Right lung (tissue), 5 donors: Measurements from ENCODE around the gene ADGRE1. TPM values are rescaled to one million over a fixed set of nuclear protein-coding genes. Genes with fewer than 3 reads are reported as not detected.

Experiments used
- DNase-seq, 2 donors: peaks; one replicate each; pipeline ENCODE4 v3.0.0-alpha.2; 2013
- polyA plus RNA-seq, 5 donors: library from polyadenylated mRNA; unstranded; fragments of 120-200 nt; gene quantifications; one replicate each; pipeline versions ENCODE4 v1.2.1 to v1.2.3, GENCODE V29; 2013; ENCODE audit warnings: inconsistent platforms in 1 of 5, low replicate concordance in 1 of 5; ENCODE audit not compliant: insufficient read length in 5 of 5, insufficient read depth in 1 of 5

Gene ADGRE1
- polyA plus RNA-seq, 5 donors: 0.12 to 0.42 (median 0.21) TPM

DNA sequence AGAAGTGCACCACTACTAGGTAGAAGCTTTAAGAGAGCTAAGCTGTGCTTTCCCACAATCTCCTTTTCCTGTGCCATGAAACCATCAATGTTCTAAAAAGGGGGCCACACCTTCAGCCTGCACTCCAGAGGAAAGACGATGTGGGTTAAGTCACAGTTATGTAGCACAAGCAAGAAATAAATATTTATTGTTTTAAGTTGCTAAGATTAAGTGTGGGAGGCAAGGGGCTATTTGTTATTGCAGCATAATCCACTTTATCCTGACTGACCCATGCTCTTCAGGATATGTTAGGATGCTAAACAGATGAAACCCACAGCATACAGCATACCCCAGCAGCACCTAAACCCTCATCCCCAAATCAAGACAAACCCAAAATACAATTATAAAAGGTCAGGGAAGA, 69.2 kb downstream of the ADGRE1 start:
- no peak for DNase-seq

DNA sequence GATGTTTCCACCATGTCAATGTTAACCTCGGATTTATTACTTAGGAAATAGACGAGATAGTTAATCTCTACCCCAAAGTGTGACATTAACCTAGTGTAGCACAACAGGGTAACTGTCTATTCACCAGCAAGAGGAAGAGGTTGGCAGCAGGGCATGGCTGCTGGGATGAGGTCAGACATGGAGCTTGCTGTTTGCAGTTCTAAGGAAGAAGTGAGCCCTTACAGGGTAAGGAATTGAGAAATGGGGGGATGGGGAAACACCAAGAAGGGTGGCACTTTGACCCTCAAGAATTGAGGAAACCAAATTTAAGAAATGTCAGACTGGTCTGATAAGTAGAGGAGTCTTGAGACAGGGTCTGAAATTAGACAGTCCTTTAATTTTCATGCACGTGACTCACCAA, 71.4 kb downstream of the ADGRE1 start:
- DNase-seq: no peak

DNA sequence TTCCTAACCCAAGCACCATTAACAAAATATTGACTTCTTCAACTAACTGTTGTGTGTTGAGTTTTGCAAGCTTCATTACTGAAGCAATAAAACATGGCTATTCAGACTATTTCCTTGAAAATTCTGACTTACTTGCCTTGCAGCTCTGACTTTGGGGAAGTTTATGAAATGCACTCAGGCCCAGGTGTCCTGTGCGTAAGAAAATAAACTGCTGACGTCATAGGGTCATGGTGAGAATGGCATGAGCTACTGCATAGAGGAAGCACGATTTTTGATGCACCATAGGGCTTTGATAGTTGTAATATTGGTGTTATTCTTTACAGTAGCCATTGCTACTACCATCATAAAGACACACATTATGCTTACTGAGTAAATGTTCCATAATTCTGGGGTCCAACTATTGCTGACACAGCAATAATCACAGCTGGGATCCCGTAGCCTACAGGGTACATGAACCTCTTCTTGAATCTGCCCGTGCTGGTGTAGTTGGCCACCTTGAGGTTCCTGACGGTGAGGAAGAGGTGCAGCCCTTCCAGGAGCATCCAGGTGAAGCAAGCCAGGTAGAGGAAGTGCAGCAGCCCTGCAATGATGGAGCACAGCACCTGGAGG, 76.0 kb downstream of the ADGRE1 start:
- DNase-seq: no peak

DNA sequence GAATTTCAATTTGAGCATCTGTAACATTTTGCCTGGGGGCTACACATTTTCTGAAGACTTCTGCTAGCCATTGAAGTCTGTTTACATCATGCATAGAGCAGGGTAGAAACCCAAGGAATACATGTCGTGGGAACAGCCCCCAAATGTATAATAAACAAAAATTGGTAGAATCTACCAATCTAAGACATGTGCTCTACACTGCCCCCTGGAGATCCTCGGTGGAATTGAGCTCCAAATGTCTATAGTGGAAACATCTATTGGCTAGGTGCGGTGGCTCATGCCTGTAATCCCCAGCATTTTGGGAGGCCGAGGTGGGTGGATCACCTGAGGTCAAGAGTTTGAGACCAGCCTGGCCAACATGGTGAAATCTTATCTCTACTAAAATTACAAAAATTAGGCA, 76.6 kb downstream of the ADGRE1 start:
- no peak for DNase-seq

DNA sequence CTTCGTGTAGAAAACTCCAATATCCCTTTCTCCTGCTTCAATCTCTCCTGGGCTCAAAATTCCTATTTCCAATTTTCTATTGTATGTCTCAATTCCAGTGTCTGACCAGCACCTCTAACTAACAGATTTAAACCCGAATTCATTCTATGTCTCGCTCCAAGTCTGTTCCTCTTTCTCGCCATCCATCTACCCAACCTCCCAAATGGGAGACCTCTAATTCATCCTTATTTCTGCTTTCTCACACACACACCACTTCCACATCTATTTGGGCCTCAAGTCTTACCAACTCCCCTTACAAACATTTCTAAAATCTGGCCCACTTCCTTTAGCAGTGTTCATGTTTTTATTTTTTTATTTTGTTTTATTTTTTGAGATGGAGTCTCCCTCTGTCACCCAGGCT, 80.6 kb downstream of the ADGRE1 start:
- DNase-seq: no peak

- DNase-seq: no peak
Observed at GRCh38 chr19:6969490-6969889, 82.1 kb downstream of the ADGRE1 start.

GRCh38 chr19:6970021-6970420, 82.6 kb downstream of the ADGRE1 start:
- no peak for DNase-seq

- no peak for DNase-seq
Observed at GRCh38 chr19:6970443-6970842, 83.1 kb downstream of the ADGRE1 start.

DNA sequence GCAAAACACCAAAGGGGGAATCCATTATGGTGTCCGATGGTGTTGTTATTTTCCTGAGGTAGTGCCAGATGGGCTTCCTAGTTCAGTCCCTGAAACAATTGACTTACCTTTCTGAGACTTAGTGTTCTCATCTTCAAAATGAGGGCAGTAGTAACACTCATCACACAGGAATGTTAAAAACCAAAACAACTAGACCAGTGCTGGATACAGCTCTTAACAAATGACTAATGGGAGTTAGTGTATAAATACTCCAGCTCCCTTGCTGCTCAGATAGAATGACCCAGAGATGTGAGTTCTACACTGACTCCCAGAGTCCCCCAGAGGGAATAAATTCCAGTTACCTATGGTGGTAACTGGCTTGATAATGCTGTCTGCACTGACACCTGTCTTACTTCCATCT, 84.0 kb downstream of the ADGRE1 start:
- DNase-seq: no peak

- DNase-seq: no peak
Observed at GRCh38 chr19:6976197-6976596, 88.8 kb downstream of the ADGRE1 start.

- DNase-seq: no peak
Observed at GRCh38 chr19:6979399-6979798, 92.0 kb downstream of the ADGRE1 start.

GRCh38 chr19:6983448-6983847, 96.1 kb downstream of the ADGRE1 start:
- no peak for DNase-seq

- no peak for DNase-seq
Observed at GRCh38 chr19:6987850-6988249, 100.5 kb downstream of the ADGRE1 start.

DNA sequence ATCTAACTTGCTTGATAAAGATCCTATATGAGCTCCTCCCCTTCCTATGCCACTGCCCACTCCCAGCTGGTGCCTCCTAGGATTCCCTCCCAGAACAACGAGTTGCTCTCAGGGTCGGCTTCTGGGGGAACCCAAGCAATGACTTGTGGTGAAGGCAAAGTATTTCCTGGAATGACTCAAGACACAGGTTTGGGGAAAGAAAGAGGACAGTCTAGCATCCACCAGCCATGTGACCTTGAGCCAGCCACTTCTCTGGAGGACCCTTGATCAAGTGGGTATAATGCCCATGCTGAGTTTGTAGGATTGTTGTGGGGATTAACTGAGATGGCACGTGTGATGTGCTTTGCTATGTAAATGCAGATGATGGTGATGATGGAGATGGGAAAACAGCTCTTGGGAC, 100.9 kb downstream of the ADGRE1 start:
- DNase-seq: no peak

Other genes with a start within 250 kb of the ADGRE1 start
- gene TNFSF14, start 217.4 kb upstream of the ADGRE1 start, polyA plus RNA-seq: 1 to 10 TPM in 1 of 5 donors, under 1 TPM in 4; 0.18 to 1.0 (median 0.28) TPM
- 100 to 1,000 TPM in 1 of 5 donors, 10 to 100 TPM in 4; 21.7 to 123 (median 39.6) TPM for gene C3, start 166.9 kb upstream of the ADGRE1 start, polyA plus RNA-seq
- 10 to 100 TPM; 39.3 to 92.3 (median 63.7) TPM for gene GPR108, start 150.0 kb upstream of the ADGRE1 start, polyA plus RNA-seq
- gene TRIP10, start 147.9 kb upstream of the ADGRE1 start, polyA plus RNA-seq: 100 to 1,000 TPM in 2 of 5 donors, 10 to 100 TPM in 3; 90.7 to 113 (median 98.9) TPM
- gene SH2D3A, start 120.1 kb upstream of the ADGRE1 start, polyA plus RNA-seq: 1 to 10 TPM; 5.9 to 9.2 (median 7.9) TPM
- gene VAV1, start 114.9 kb upstream of the ADGRE1 start, polyA plus RNA-seq: 1 to 10 TPM; 2.0 to 2.6 (median 2.2) TPM
- not detected for gene MBD3L2B, start 133.9 kb downstream of the ADGRE1 start, polyA plus RNA-seq
- not detected for gene MBD3L5, start 143.0 kb downstream of the ADGRE1 start, polyA plus RNA-seq
- gene MBD3L4, start 152.6 kb downstream of the ADGRE1 start, polyA plus RNA-seq: not detected
- not detected for gene MBD3L2, start 161.7 kb downstream of the ADGRE1 start, polyA plus RNA-seq
- gene MBD3L3, start 171.1 kb downstream of the ADGRE1 start, polyA plus RNA-seq: not detected
- 10 to 100 TPM in 1 of 5 donors, 1 to 10 TPM in 4; 7.0 to 10.2 (median 8.1) TPM for gene ZNF557, start 182.1 kb downstream of the ADGRE1 start, polyA plus RNA-seq